GM23248 (cell line): ENCODE measurements around the gene CCDC198.

Experiments used
- EZH2 ChIP-seq: fragments of 200-600 bp; sonication (generic); IDR thresholded peaks from 2 replicates; pipeline ENCODE4 v1.6.1; 2018; ENCODE audit warnings: antibody characterized with exemption, mild to moderate bottlenecking; ENCODE audit not compliant: insufficient read depth, poor library complexity, severe bottlenecking
- EZH2phosphoT487 ChIP-seq: fragments of 200-600 bp; sonication (generic); IDR thresholded peaks from 2 replicates; pipeline ENCODE4 v1.6.1; 2018; ENCODE audit warnings: antibody characterized with exemption, moderate library complexity, mild to moderate bottlenecking, low read depth; ENCODE audit not compliant: insufficient read depth

DNA sequence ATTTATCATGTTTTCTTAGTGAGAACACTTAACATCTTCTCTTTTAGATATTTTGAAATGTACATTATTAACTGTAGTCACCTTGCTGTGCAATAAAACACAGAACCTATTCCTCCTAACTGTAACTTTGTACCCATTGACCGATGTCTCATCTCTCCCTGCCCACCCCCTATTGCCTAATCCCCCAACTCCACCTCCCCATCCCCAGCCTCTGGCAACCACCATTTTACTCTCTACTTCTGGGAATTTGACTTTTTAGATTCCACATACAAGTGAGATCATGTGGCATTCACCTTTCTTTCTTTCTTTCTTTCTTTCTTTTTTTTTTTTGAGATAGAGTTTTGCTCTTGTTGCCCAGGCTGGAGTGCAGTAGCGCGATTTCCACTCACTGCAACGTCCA, 4.4 kb upstream of the CCDC198 start:
- TF ChIP-seq EZH2: no peak
- no peak for TF ChIP-seq EZH2phosphoT487
